OCI-LY1 (cell line): Measurements from ENCODE around the gene SLC25A29.

Experiments used
- H2AFZ ChIP-seq: fragments of 200-600 bp; sonication (generic), shearing (Covaris generic); 2 replicates; pipeline ENCODE4 v1.6.0; 2014; ENCODE audit warnings: antibody characterized with exemption, mild to moderate bottlenecking, low read length
- H3F3A ChIP-seq: fragments of 200-600 bp; sonication (generic), shearing (Covaris generic); 2 replicates; pipeline ENCODE4 v1.6.0; 2014; ENCODE audit warnings: mild to moderate bottlenecking, antibody characterized with exemption, low read length, moderate library complexity; ENCODE audit not compliant: insufficient read depth
- H3K27ac ChIP-seq: fragments of 200-600 bp; sonication (generic); 2 replicates; pipeline ENCODE4 v1.5.1; 2014; ENCODE audit warnings: low read length, mixed run types, mild to moderate bottlenecking, low read depth; ENCODE audit not compliant: poor library complexity, severe bottlenecking
- H3K27me3 ChIP-seq: fragments of 200-600 bp; sonication (generic); 2 replicates; pipeline ENCODE4 v1.6.0; 2014; ENCODE audit warnings: antibody characterized with exemption, mild to moderate bottlenecking, low read length, moderate library complexity; ENCODE audit not compliant: insufficient read depth
- H3K36me3 ChIP-seq: fragments of 200-600 bp; sonication (generic); 2 replicates; pipeline ENCODE4 v1.6.1; 2014; ENCODE audit warnings: mild to moderate bottlenecking, antibody characterized with exemption, low read length, moderate library complexity, mixed read lengths; ENCODE audit not compliant: insufficient read depth
- H3K4me1 ChIP-seq: fragments of 200-600 bp; sonication (generic); 2 replicates; pipeline ENCODE4 v1.5.1; 2014; ENCODE audit warnings: mild to moderate bottlenecking, low read length, moderate library complexity; ENCODE audit not compliant: insufficient read depth, severe bottlenecking
- H3K4me2 ChIP-seq: fragments of 200-600 bp; sonication (generic), shearing (Covaris generic); 2 replicates; pipeline ENCODE4 v1.6.1; 2014; ENCODE audit warnings: low read length
- H3K4me3 ChIP-seq: fragments of 200-600 bp; sonication (generic); 2 replicates; pipeline ENCODE4 v1.5.1; 2014; ENCODE audit warnings: low read length, low read depth, mild to moderate bottlenecking, mixed read lengths; ENCODE audit not compliant: poor library complexity, severe bottlenecking
- H3K79me2 ChIP-seq: fragments of 200-600 bp; shearing (Covaris generic); 2 replicates; pipeline ENCODE4 v1.6.1; 2016; ENCODE audit warnings: mixed run types, low read length, mixed read lengths; ENCODE audit not compliant: insufficient read depth
- H3K9ac ChIP-seq: fragments of 200-600 bp; sonication (generic), shearing (Covaris generic); 2 replicates; pipeline ENCODE4 v1.6.1; 2014; ENCODE audit warnings: mild to moderate bottlenecking, low read length, mixed read lengths
- H3K9me2 ChIP-seq: fragments of 200-600 bp; sonication (generic), shearing (Covaris generic); 2 replicates; pipeline ENCODE4 v1.6.1; 2014; ENCODE audit warnings: low read depth, mild to moderate bottlenecking, low read length, mixed read lengths
- H3K9me3 ChIP-seq: fragments of 200-600 bp; shearing (Covaris generic); 2 replicates; pipeline ENCODE4 v1.6.1; 2014; ENCODE audit warnings: low read length, mixed read lengths
- H4K20me1 ChIP-seq: fragments of 200-600 bp; sonication (generic), shearing (Covaris generic); 2 replicates; pipeline ENCODE4 v1.6.0; 2016; ENCODE audit warnings: mild to moderate bottlenecking, low read length; ENCODE audit not compliant: insufficient read depth
- CTCF ChIP-seq: fragments of 200-600 bp; sonication (generic), shearing (Covaris generic); IDR thresholded peaks from 2 replicates; pipeline ENCODE4 v1.5.1; 2017; ENCODE audit warnings: mild to moderate bottlenecking, antibody characterized with exemption, low read length, moderate library complexity, mixed read lengths
- EZH2 ChIP-seq: fragments of 200-600 bp; sonication (generic), shearing (Covaris generic); IDR thresholded peaks from 2 replicates; pipeline ENCODE4 v1.8.0; 2017; ENCODE audit warnings: borderline replicate concordance, mixed run types, mild to moderate bottlenecking, antibody characterized with exemption, low read length, moderate library complexity, mixed read lengths

The SLC25A29 gene

GRCh38 chr14:100333311-100333710, 27.1 kb upstream of the SLC25A29 start:
- Histone ChIP-seq H3K4me1 (no peaks in the 10 kb centered on the region), H3K9ac (no peak overlapping the region), H2AFZ (no peak overlapping the region), H3K27ac (no peak overlapping the region), H3K4me2 (no peak overlapping the region), H3K79me2 (no peaks in the 10 kb centered on the region), H3K4me3 (no peak overlapping the region), H4K20me1 (no peaks in the 10 kb centered on the region), H3F3A (no peaks in the 10 kb centered on the region), H3K9me3 (no peaks in the 10 kb centered on the region), H3K9me2 (no peaks in the 10 kb centered on the region), H3K36me3 (no peaks in the 10 kb centered on the region; the same call in 1 of the 2 replicates), H3K27me3 (peaks cover 5% of the 10 kb centered on the region; the same call in 1 of the 2 replicates)
- TF ChIP-seq CTCF (no peak), EZH2 (no peak)

DNA sequence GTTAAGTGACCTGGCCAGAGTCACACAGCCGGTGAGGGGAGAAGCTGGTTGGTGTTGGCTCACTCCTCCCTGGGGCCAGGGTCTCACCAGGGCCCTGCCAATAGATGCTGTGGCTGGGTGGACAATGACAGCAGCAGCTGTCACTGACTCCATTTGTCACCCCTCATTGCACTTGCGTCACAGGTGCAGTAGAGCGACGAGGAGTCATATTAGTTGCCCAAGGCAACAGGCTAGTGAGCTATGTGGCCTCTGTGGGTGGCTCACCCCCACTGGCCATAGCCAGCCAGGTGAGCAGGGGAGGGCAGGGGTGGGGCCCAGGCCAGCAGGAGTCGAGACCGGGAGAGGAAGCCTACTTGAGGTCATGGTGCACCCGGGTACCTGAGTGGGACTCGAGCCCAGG, 26.6 kb upstream of the SLC25A29 start:
- H3K27me3 ChIP-seq, result peaks cover 5% of the 10 kb centered on the region; the same call in 1 of the 2 replicates
- no peak overlapping the region for H3K4me2 ChIP-seq
- no peak overlapping the region for H3K4me3 ChIP-seq
- H3K9me2 ChIP-seq, result no peaks in the 10 kb centered on the region
- no peaks in the 10 kb centered on the region; the same call in 1 of the 2 replicates for H3K36me3 ChIP-seq
- TF ChIP-seq EZH2, result no peak
- TF ChIP-seq CTCF, result no peak
- no peak overlapping the region for H3K27ac ChIP-seq
- no peaks in the 10 kb centered on the region for H3K9me3 ChIP-seq
- no peaks in the 10 kb centered on the region for H3K79me2 ChIP-seq
- no peaks in the 10 kb centered on the region for H3K4me1 ChIP-seq
- H4K20me1 ChIP-seq, result no peaks in the 10 kb centered on the region
- H2AFZ ChIP-seq, result no peak overlapping the region
- H3F3A ChIP-seq, result no peaks in the 10 kb centered on the region
- H3K9ac ChIP-seq, result no peak overlapping the region

DNA sequence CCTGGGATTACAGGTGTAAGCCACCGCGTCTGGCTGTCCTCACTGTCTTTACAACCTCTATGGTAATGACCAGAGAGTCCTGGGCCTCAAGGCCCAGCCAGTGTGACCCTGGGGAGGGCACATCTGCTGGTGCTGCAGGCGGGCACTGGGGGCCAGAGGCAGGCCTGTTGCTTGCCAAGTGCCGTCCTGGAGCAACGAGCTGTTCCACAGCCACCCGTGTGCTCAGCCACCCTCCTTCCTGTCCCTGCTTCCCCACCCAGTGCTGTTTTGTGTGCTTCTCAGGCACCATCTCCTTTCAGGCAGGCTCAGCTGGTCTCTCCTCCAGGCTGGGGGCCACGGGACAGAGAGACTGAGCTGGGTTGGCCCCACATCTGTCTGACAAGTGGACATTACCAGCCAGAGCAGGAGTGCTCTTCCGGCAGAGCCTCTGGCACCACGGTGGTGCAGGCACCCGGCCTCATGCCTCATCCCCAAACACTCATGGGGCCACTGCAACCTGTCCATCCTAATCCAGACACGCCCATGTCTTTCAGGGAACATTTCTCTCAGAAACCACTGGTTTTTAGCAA, 25.9 kb upstream of the SLC25A29 start:
- H3K9me3 ChIP-seq, result no peaks in the 10 kb centered on the region
- H3K4me2 ChIP-seq, result no peak overlapping the region
- TF ChIP-seq EZH2, result no peak
- no peak for TF ChIP-seq CTCF
- peaks cover 5% of the 10 kb centered on the region; the same call in 1 of the 2 replicates for H3K27me3 ChIP-seq
- no peaks in the 10 kb centered on the region for H3K9me2 ChIP-seq
- H3K36me3 ChIP-seq, result no peaks in the 10 kb centered on the region; the same call in 1 of the 2 replicates
- H4K20me1 ChIP-seq, result no peaks in the 10 kb centered on the region
- H3K79me2 ChIP-seq, result no peaks in the 10 kb centered on the region
- no peak overlapping the region for H3K4me3 ChIP-seq
- H3K27ac ChIP-seq, result no peak overlapping the region
- H2AFZ ChIP-seq, result no peak overlapping the region
- no peaks in the 10 kb centered on the region for H3F3A ChIP-seq
- no peaks in the 10 kb centered on the region for H3K4me1 ChIP-seq
- no peak overlapping the region for H3K9ac ChIP-seq
